ENCODE measurements around the gene CD38. TPM values are rescaled to one million over a fixed set of nuclear protein-coding genes. Genes with fewer than 3 reads are reported as not detected.
A peak's percentile ranks its signal among the peaks of the same experiment; 100 is the strongest.
"Not testable (repeated sequence)": the region's sequence is repeated elsewhere in the genome, so short reads cannot be mapped to it uniquely, and the experiment has no call there.

CD38 gene
- total RNA-seq (1 to 10 TPM in 1 of 2 experiments, under 1 TPM in 1; 1.00 to 1.7 TPM), polyA plus RNA-seq (1 to 10 TPM in 1 of 2 donors, under 1 TPM in 1; 0.69 to 3.0 TPM)

DNA sequence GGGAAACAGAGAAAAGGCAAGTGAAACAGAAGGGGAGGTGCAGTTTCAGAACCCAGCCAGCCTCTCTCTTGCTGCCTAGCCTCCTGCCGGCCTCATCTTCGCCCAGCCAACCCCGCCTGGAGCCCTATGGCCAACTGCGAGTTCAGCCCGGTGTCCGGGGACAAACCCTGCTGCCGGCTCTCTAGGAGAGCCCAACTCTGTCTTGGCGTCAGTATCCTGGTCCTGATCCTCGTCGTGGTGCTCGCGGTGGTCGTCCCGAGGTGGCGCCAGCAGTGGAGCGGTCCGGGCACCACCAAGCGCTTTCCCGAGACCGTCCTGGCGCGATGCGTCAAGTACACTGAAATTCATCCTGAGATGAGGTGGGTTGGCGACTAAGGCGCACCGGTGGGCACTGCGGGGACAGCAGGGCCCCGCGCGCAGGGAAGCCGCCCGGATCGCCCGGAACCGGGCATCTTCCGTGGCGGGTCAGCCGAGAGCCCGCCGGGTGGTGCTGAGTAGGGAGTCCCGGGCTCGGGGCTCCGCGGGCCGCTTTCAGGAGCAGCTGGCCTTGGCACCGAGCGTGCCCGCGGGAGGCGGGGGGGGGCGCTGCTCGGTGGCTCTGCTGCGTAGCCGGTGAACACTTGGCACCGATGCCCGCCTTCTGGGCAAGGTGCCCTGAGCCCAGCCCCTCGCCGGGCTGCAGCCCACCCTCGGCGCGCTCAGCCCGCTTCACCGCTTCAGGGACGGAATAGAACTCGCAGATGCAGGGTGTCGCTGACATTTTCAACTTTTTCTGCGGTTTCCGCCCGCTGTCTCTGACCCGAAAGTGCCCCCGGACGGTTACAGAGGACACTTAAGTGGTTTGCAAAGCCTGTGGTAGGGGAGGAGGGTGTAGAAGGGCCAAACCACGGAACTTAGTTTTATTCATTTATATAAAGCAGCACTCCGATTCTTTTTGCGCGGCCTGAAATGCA, at the start of gene CD38:
TSS of gene CD38 (plus strand) at position 40 of the 953 bp plus-strand sequence. CDS start at position 127, 87 bp downstream.
- Mint-ChIP-seq H3K4me3 (peak within 1 kb of the TSS; percentile 78 to 91 (median 88)), H3K4me1 (peaks cover 29 to 50% (median 40%) of the 10 kb centered on the region in 4 donors), H3K27me3 (peaks cover 0 to 2% of the 10 kb centered on the region in 2 donors), H3K9me3 (peaks cover 0 to 3% (median 0%) of the 10 kb centered on the region in 8 donors), H3K36me3 (no peaks in the 10 kb centered on the region), H3K27ac (peak within 1 kb of the TSS in 5 of 7 donors; percentile 20 to 79 (median 47))
- Histone ChIP-seq H3K9me3 (ENCODE audit: control insufficient read depth in 1 of 2, low read length in 2 of 2) (no peaks in the 10 kb centered on the region), H3K4me3 (ENCODE audit: low read length in 2 of 2) (peak within 1 kb of the TSS; percentile 48), H3K36me3 (ENCODE audit: insufficient read depth, low read length) (no peaks in the 10 kb centered on the region), H3K27me3 (ENCODE audit: insufficient read depth, low read length) (no peaks in the 10 kb centered on the region), H3K27ac (ENCODE audit: low read depth, low read length) (no peak within 1 kb of the TSS), H3K4me1 (ENCODE audit: insufficient read depth, low read length) (peaks cover 34% of the 10 kb centered on the region)
- intact Hi-C loops (cut with micrococcal nuclease), result loop anchor here (1.0 to 10.0 kb wide), 3 partner anchors 12 to 446 kb away; partner anchors contain the start of gene TAPT1
- DNase-seq, result peak in 4 of 5 donors; percentile 33 to 51 (median 45)
- POLR2A ChIA-PET (ENCODE audit: partially characterized antibody), result interaction anchor here (2.2 kb wide), 1 partner anchor 12 kb away, joined by 15 read pairs; no protein-coding TSS in a partner anchor
- CTCF ChIA-PET (ENCODE audit: partially characterized antibody), result interaction anchor here (1.5 to 2.9 kb wide), 3 partner anchors 21 to 51 kb away, joined by 4 to 9 read pairs (median 9); no protein-coding TSS in a partner anchor

GRCh38 chr4:15729910-15730533, 48.1 kb upstream of the CD38 start:
- ChIA-PET CTCF (ENCODE audit: partially characterized antibody) (interaction anchor here (0.7 to 5.4 kb wide), 11 partner anchors 9 to 271 kb away, joined by 3 to 28 read pairs (median 7); no protein-coding TSS in a partner anchor), POLR2A (ENCODE audit: partially characterized antibody) (no interaction called here)
- no peak overlapping the region for H3K27ac Mint-ChIP-seq
- peaks cover 3% of the 10 kb centered on the region for H3K4me1 ChIP-seq (ENCODE audit: insufficient read depth, low read length)
- H3K9me3 ChIP-seq (ENCODE audit: control insufficient read depth in 1 of 2, low read length in 2 of 2), result no peaks in the 10 kb centered on the region
- H3K36me3 ChIP-seq (ENCODE audit: insufficient read depth, low read length), result no peaks in the 10 kb centered on the region
- peaks cover 1 to 2% of the 10 kb centered on the region in 2 donors for H3K27me3 Mint-ChIP-seq
- H3K27ac ChIP-seq (ENCODE audit: low read depth, low read length), result no peak overlapping the region
- H3K9me3 Mint-ChIP-seq, result no peaks in the 10 kb centered on the region
- intact Hi-C loops (cut with micrococcal nuclease), result loop anchor here (1.0 kb wide), 3 partner anchors 26 to 152 kb away; no protein-coding TSS in a partner anchor
- peak in 4 of 5 donors; percentile 46 to 60 (median 54) for DNase-seq
- no peaks in the 10 kb centered on the region for H3K27me3 ChIP-seq (ENCODE audit: insufficient read depth, low read length)
- H3K4me3 ChIP-seq (ENCODE audit: low read length in 2 of 2), result no peak overlapping the region
- H3K4me3 Mint-ChIP-seq, result no peak overlapping the region
- H3K4me1 Mint-ChIP-seq, result peaks cover 4 to 11% (median 8%) of the 10 kb centered on the region in 4 donors
- no peaks in the 10 kb centered on the region for H3K36me3 Mint-ChIP-seq

DNA sequence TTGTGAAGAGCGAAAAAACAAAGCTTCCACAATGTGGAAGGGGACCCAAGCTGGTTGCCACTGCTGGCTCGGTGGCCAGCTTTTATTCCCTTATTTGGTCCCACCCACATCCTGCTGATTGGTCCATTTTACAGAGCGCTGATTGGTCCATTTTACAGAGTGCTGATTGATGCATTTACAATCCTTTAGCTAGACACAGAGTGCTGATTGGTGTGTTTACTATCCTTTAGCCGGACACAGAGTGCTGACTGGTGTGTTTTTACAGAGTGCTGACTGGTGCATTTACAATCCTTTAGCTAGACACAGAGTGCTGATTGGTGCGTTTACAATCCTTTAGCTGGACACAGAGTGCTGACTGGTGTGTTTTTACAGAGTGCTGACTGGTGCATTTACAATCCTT, 45.1 kb upstream of the CD38 start:
- H3K4me3 ChIP-seq (ENCODE audit: low read length in 2 of 2); H3K36me3 Mint-ChIP-seq; H3K27me3 Mint-ChIP-seq; H3K4me1 ChIP-seq (ENCODE audit: insufficient read depth, low read length); H3K27me3 ChIP-seq (ENCODE audit: insufficient read depth, low read length); H3K27ac Mint-ChIP-seq; H3K9me3 Mint-ChIP-seq; H3K9me3 ChIP-seq (ENCODE audit: control insufficient read depth in 1 of 2, low read length in 2 of 2); H3K36me3 ChIP-seq (ENCODE audit: insufficient read depth, low read length); DNase-seq; H3K4me1 Mint-ChIP-seq; H3K4me3 Mint-ChIP-seq; H3K27ac ChIP-seq (ENCODE audit: low read depth, low read length); intact Hi-C loops (cut with micrococcal nuclease): not testable (repeated sequence)
- POLR2A ChIA-PET (ENCODE audit: partially characterized antibody), result interaction anchor here (0.6 kb wide), 1 partner anchor 47 kb away, joined by 3 read pairs; no protein-coding TSS in a partner anchor
- CTCF ChIA-PET (ENCODE audit: partially characterized antibody), result interaction anchor here (1.0 to 3.7 kb wide), 8 partner anchors 18 to 272 kb away, joined by 3 to 28 read pairs (median 6); no protein-coding TSS in a partner anchor

DNA sequence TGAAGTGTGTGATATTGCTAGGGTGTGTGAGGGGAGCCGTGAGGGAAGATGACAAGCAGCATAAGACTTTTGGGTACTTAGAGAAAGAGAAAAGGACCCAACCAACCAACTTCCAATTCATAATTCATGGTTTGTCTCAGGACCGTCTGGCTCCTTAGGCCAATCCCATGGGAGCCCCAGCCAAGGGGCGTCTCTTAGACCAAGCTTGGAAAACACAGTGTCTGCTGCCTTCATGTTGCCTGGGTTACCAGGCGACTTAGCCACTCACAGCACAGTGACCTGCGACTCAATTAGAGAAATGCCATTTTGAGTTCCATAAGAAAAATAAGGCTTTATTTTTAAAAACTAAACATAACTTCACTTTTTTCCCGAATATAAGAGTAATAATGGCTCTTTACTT, 42.6 kb upstream of the CD38 start:
- Mint-ChIP-seq H3K9me3 (peaks cover 0 to 3% (median 0%) of the 10 kb centered on the region in 8 donors), H3K4me1 (peaks cover 0 to 8% (median 4%) of the 10 kb centered on the region in 4 donors), H3K27ac (no peak overlapping the region), H3K27me3 (peaks cover 2 to 4% of the 10 kb centered on the region in 2 donors), H3K36me3 (no peaks in the 10 kb centered on the region), H3K4me3 (no peak overlapping the region)
- Histone ChIP-seq H3K27me3 (ENCODE audit: insufficient read depth, low read length) (no peaks in the 10 kb centered on the region), H3K27ac (ENCODE audit: low read depth, low read length) (no peak overlapping the region), H3K9me3 (ENCODE audit: control insufficient read depth in 1 of 2, low read length in 2 of 2) (no peaks in the 10 kb centered on the region), H3K36me3 (ENCODE audit: insufficient read depth, low read length) (no peaks in the 10 kb centered on the region), H3K4me1 (ENCODE audit: insufficient read depth, low read length) (no peaks in the 10 kb centered on the region), H3K4me3 (ENCODE audit: low read length in 2 of 2) (no peak overlapping the region)
- POLR2A ChIA-PET (ENCODE audit: partially characterized antibody), result no interaction called here
- intact Hi-C loops (cut with micrococcal nuclease), result no loop called here
- CTCF ChIA-PET (ENCODE audit: partially characterized antibody), result no interaction called here
- DNase-seq, result no peak

- peaks cover 0 to 8% (median 6%) of the 10 kb centered on the region in 8 donors for H3K9me3 Mint-ChIP-seq
- ChIA-PET POLR2A (ENCODE audit: partially characterized antibody) (no interaction called here), CTCF (ENCODE audit: partially characterized antibody) (interaction anchor here (0.9 to 1.3 kb wide), 4 partner anchors 29 to 219 kb away, joined by 3 to 7 read pairs (median 4); no protein-coding TSS in a partner anchor)
- no peak for DNase-seq
- no peak overlapping the region for H3K4me3 ChIP-seq (ENCODE audit: low read length in 2 of 2)
- peaks cover 0 to 4% of the 10 kb centered on the region in 2 donors for H3K36me3 Mint-ChIP-seq
- no peaks in the 10 kb centered on the region for H3K9me3 ChIP-seq (ENCODE audit: control insufficient read depth in 1 of 2, low read length in 2 of 2)
- no peak overlapping the region for H3K27ac ChIP-seq (ENCODE audit: low read depth, low read length)
- intact Hi-C loops (cut with micrococcal nuclease), result no loop called here
- peaks cover 2 to 4% of the 10 kb centered on the region in 2 donors for H3K27me3 Mint-ChIP-seq
- peaks cover 0 to 8% (median 4%) of the 10 kb centered on the region in 4 donors for H3K4me1 Mint-ChIP-seq
- no peaks in the 10 kb centered on the region for H3K36me3 ChIP-seq (ENCODE audit: insufficient read depth, low read length)
- no peaks in the 10 kb centered on the region for H3K27me3 ChIP-seq (ENCODE audit: insufficient read depth, low read length)
- no peaks in the 10 kb centered on the region for H3K4me1 ChIP-seq (ENCODE audit: insufficient read depth, low read length)
- no peak overlapping the region for H3K27ac Mint-ChIP-seq
- no peak overlapping the region for H3K4me3 Mint-ChIP-seq
Observed at GRCh38 chr4:15736514-15737050, 41.5 kb upstream of the CD38 start.

DNA sequence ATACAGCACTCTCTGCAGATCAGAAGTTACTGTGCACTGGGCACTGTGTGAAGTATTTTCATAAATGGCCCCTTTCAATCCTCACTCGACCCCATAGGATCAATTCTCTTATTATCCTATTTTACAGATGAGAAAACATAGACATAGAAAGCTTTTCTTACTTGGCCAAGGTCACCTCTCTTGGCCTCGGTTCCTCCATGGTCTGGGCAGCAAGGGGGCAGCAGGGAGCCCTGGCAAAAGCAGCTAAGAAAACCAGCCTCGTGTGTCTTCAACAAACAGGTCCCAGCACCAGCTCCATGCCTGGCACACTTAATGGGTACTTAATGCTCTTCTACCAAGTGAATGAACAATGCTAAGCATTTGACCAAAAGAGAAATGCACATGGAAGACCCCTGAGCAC, 40.9 kb upstream of the CD38 start:
- Histone ChIP-seq H3K36me3 (ENCODE audit: insufficient read depth, low read length) (no peaks in the 10 kb centered on the region), H3K9me3 (ENCODE audit: control insufficient read depth in 1 of 2, low read length in 2 of 2) (no peaks in the 10 kb centered on the region), H3K4me1 (ENCODE audit: insufficient read depth, low read length) (no peaks in the 10 kb centered on the region), H3K27ac (ENCODE audit: low read depth, low read length) (no peak overlapping the region), H3K27me3 (ENCODE audit: insufficient read depth, low read length) (no peaks in the 10 kb centered on the region), H3K4me3 (ENCODE audit: low read length in 2 of 2) (no peak overlapping the region)
- Mint-ChIP-seq H3K4me1 (peaks cover 0 to 8% (median 4%) of the 10 kb centered on the region in 4 donors), H3K27me3 (peaks cover 2 to 4% of the 10 kb centered on the region in 2 donors), H3K9me3 (peaks cover 0 to 12% (median 9%) of the 10 kb centered on the region in 8 donors), H3K27ac (no peak overlapping the region), H3K36me3 (peaks cover 0 to 6% of the 10 kb centered on the region in 2 donors), H3K4me3 (no peak overlapping the region)
- ChIA-PET CTCF (ENCODE audit: partially characterized antibody) (interaction anchor here (0.6 to 1.3 kb wide), 6 partner anchors 9 to 219 kb away, joined by 3 to 7 read pairs (median 3); no protein-coding TSS in a partner anchor), POLR2A (ENCODE audit: partially characterized antibody) (no interaction called here)
- DNase-seq, result no peak
- intact Hi-C loops (cut with micrococcal nuclease), result no loop called here
